ENCODE measurements around the gene ATP5ME. TPM values are rescaled to one million over a fixed set of nuclear protein-coding genes. Genes with fewer than 3 reads are reported as not detected.
A peak's percentile ranks its signal among the peaks of the same experiment; 100 is the strongest.

Gene ATP5ME
- total RNA-seq, 2 experiments from 2014 or later = 359 to 388 TPM

GRCh38 chr4:684623-685327 lies 10.7 kb upstream of the ATP5ME start:
- H3K4me3 ChIP-seq (ENCODE audit: low read depth, low read length, poor library complexity, severe bottlenecking) = no peak overlapping the region
- H3K9me2 ChIP-seq (ENCODE audit: insufficient read depth, low read length) = no peaks in the 10 kb centered on the region
- H3K79me2 ChIP-seq (ENCODE audit: insufficient read depth, low read depth, low read length) = no peaks in the 10 kb centered on the region
- no peaks in the 10 kb centered on the region for H4K20me1 ChIP-seq (ENCODE audit: insufficient read depth, low read length)
- H3K9me3 ChIP-seq (ENCODE audit: low read length) = no peaks in the 10 kb centered on the region
- no peaks in the 10 kb centered on the region for H3K4me1 ChIP-seq (ENCODE audit: insufficient read depth, low read length, poor library complexity, severe bottlenecking)
- no peak overlapping the region for H2AFZ ChIP-seq (ENCODE audit: low read length)
- intact Hi-C loops (cut with micrococcal nuclease; ENCODE audit: unreplicated experiment) = no loop called here
- POLR2A ChIA-PET = no interaction called here
- no peak for DNase-seq (ENCODE audit: low spot score)
- H3K36me3 ChIP-seq (ENCODE audit: insufficient read depth, low read length) = no peaks in the 10 kb centered on the region
- no peak overlapping the region for H3K27ac ChIP-seq (ENCODE audit: low read depth, low read length, poor library complexity, severe bottlenecking)
- no peak overlapping the region for H3K4me2 ChIP-seq (ENCODE audit: low read length)
- no TSS peak for BruUV-seq (replicated peaks)
- CTCF ChIA-PET (ENCODE audit: unreplicated experiment) = no interaction called here
- no peak for TF ChIP-seq CTCF (conservative IDR thresholded peaks at IDR 0.05; ENCODE audit: low read length)
- no peak for TF ChIP-seq EZH2phosphoT487 (IDR thresholded peaks at IDR 0.05; ENCODE audit: borderline replicate concordance, low read depth, low read length)

DNA sequence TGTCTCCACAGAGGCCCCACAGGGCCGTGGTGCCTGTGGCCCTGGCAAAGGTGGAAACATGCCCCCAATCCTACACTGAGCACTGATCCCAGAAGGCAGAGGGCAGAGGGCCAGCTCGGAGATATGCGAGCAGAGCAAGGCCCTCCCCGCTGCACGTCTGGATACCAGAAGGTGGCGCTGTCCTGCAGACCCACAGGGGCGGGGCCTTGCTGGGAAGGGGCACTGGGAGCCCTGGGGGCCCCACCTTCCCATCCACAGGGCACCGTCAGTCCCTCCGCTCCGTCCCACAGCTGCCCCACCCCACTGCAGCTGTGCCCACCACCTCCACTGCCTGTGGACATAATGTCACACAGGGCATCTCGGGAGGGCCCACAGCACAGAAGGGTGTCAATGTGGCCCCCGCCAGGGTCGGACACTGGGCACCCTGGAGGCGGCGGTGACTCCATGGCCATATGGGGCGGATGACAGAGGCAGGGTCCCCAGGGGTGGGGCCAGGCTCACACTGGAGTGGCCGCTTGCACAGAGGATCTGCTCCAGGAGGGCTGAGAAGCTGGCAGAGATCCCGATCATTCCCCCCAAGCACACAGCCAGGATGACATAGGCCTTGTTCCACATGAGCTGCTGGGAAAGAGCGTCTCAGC lies 10.0 kb upstream of the ATP5ME start:
- POLR2A ChIA-PET = no interaction called here
- peak; percentile 61 for DNase-seq (ENCODE audit: low spot score)
- Histone ChIP-seq H3K79me2 (ENCODE audit: insufficient read depth, low read depth, low read length) (no peaks in the 10 kb centered on the region), H3K4me3 (ENCODE audit: low read depth, low read length, poor library complexity, severe bottlenecking) (no peak overlapping the region), H2AFZ (ENCODE audit: low read length) (no peak overlapping the region), H3K9me2 (ENCODE audit: insufficient read depth, low read length) (no peaks in the 10 kb centered on the region), H3K36me3 (ENCODE audit: insufficient read depth, low read length) (no peaks in the 10 kb centered on the region), H3K9me3 (ENCODE audit: low read length) (no peaks in the 10 kb centered on the region), H3K4me2 (ENCODE audit: low read length) (no peak overlapping the region), H4K20me1 (ENCODE audit: insufficient read depth, low read length) (no peaks in the 10 kb centered on the region), H3K27ac (ENCODE audit: low read depth, low read length, poor library complexity, severe bottlenecking) (no peak overlapping the region), H3K4me1 (ENCODE audit: insufficient read depth, low read length, poor library complexity, severe bottlenecking) (no peaks in the 10 kb centered on the region)
- CTCF ChIA-PET (ENCODE audit: unreplicated experiment) = no interaction called here
- BruUV-seq (replicated peaks) = no TSS peak
- TF ChIP-seq EZH2phosphoT487 (IDR thresholded peaks at IDR 0.05; ENCODE audit: borderline replicate concordance, low read depth, low read length) (no peak), CTCF (conservative IDR thresholded peaks at IDR 0.05; ENCODE audit: low read length) (peak; percentile 79)
- intact Hi-C loops (cut with micrococcal nuclease; ENCODE audit: unreplicated experiment) = no loop called here

- H3K4me1 ChIP-seq (ENCODE audit: insufficient read depth, low read length, poor library complexity, severe bottlenecking) = peaks cover 2% of the 10 kb centered on the region
- ChIA-PET POLR2A (no interaction called here), CTCF (ENCODE audit: unreplicated experiment) (no interaction called here)
- H3K9me3 ChIP-seq (ENCODE audit: low read length) = no peaks in the 10 kb centered on the region
- H3K9me2 ChIP-seq (ENCODE audit: insufficient read depth, low read length) = no peaks in the 10 kb centered on the region
- BruUV-seq (replicated peaks) = no TSS peak
- H3K36me3 ChIP-seq (ENCODE audit: insufficient read depth, low read length) = no peaks in the 10 kb centered on the region
- no peaks in the 10 kb centered on the region for H3K79me2 ChIP-seq (ENCODE audit: insufficient read depth, low read depth, low read length)
- H3K4me2 ChIP-seq (ENCODE audit: low read length) = no peak overlapping the region
- H4K20me1 ChIP-seq (ENCODE audit: insufficient read depth, low read length) = no peaks in the 10 kb centered on the region
- no peak overlapping the region for H3K4me3 ChIP-seq (ENCODE audit: low read depth, low read length, poor library complexity, severe bottlenecking)
- no peak for DNase-seq (ENCODE audit: low spot score)
- no peak overlapping the region for H2AFZ ChIP-seq (ENCODE audit: low read length)
- no peak overlapping the region for H3K27ac ChIP-seq (ENCODE audit: low read depth, low read length, poor library complexity, severe bottlenecking)
- intact Hi-C loops (cut with micrococcal nuclease; ENCODE audit: unreplicated experiment) = no loop called here
- TF ChIP-seq CTCF (conservative IDR thresholded peaks at IDR 0.05; ENCODE audit: low read length) (no peak), EZH2phosphoT487 (IDR thresholded peaks at IDR 0.05; ENCODE audit: borderline replicate concordance, low read depth, low read length) (no peak)
Measured at GRCh38 chr4:683247-683897, 9.3 kb upstream of the ATP5ME start.
